ENCODE data around the gene CATSPERB. TPM values are rescaled to one million over a fixed set of nuclear protein-coding genes. Genes with fewer than 3 reads are reported as not detected.
"Not testable (repeated sequence)": the region's sequence is repeated elsewhere in the genome, so short reads cannot be mapped to it uniquely, and the experiment has no call there.

CATSPERB gene, protein sequence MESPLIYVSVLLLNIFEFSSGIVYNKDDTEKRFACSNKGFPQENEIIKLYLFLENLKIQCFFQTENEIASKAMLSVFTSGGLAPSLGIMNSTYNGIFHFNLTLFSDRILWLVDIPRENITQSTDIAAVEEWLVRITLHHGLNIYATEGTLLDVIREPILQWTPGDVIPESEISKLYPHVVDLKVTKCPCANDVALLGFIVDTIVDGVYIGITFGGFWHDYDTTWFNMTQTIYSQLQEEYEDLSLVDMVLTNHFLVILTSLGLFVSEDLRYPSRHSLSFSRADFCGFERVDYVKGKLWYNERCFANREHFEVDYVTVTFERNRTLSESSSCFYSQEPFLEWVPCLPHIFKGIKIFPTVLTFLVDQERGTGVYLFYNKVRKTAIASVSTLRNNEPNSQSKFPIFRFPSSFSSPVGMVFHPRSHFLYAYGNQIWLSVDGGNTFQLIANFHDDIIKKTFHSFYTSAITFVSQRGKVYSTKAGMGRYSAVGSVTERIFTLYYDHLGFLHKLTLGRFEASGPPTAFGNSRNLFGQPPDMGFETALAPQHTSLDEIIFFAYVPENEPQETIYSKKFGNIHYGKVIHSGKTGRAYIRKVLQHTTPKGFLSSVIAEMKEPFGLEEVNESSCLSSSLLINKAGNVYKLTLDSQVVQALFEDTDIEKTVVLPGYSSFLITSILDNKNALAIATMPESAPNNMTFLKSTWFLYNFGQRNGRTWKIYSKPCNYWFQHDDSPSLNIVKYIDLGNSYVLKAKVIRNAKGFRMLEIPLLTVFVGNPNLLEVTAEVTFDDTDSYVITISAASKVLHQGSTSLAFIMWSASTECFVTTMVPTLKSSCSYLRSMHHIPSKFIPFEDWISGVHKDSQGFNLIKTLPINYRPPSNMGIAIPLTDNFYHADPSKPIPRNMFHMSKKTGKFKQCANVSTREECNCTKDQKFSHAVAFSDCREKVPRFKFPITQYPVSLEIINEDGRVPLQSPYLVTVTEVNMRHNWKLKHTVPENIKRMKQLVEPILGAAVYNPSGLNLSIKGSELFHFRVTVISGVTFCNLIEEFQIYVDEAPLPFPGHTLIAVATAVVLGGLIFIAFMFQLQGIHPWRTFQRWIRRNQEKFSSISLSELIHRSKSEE
- total RNA-seq (ENCODE audit: insufficient read depth, low replicate concordance) = 5.1 TPM

- DNase-seq (ENCODE audit: low spot score) = no peak
Measured at GRCh38 chr14:91731986-91732385, at the start of gene CATSPERB. Gene CATSPERB, minus strand, starts transcription at chr14:91732086. Its CDS starts 2,607 bp downstream, at chr14:91729479.

DNA sequence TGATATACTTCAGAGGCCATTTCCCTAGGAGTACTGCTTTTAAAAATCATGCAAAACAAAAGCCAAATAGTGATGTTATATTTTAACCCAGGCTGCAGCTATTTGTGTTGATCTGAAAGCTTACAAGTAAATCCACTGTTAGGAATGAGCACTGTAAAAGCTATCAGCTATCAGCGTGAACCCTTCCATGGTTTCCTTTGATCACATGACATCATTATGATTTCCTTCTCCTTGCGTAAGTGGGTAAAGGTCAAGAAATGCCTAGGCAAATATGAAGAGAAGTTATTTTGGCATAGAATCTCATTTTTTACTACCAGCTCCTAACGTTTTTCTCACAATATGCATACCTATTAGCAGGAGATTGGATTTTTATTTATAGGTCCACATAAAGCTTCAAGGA lies 48.6 kb upstream of the CATSPERB start:
- DNase-seq (ENCODE audit: low spot score) = no peak

DNA sequence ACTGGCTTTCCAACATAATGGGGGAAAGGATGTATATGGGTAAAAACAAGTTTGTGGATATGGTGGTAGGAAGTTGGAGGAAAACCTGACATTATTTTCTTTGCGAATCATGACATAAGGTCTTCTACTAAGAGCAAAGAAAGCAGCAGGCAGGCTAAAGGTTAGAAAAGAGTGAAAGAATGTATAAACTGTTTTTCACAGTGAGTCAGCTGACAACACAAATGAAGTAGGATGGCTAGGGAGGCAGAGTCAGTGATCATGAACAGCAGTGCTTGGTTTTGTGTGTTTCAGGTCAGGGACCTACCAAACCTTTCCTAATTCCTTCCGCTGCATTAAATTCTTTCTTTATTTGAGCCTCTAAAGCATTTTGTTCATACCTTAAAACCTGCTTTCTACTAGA lies 46.3 kb upstream of the CATSPERB start:
- no peak for DNase-seq (ENCODE audit: low spot score)

GRCh38 chr14:91774140-91775096 lies 42.5 kb upstream of the CATSPERB start:
- DNase-seq (ENCODE audit: low spot score) = no peak

DNA sequence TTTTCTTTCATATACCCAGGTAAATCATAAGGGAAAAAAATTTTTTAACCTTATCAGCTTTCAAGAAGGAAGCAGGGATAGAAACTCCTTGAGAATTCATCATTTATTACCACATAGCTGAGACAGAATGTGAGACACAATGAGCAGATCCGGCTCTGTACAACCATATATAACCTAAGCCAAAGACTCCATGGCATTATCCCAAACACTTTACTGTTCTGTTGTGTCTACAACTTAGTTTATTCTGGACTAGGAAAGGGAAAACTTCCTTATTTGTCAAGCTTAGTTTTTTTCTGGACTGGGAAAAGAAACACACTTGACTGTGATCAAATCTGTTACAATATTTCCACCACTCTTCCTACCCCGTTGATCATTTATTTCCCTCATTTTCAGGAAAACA lies 38.3 kb upstream of the CATSPERB start:
- no peak for DNase-seq (ENCODE audit: low spot score)

DNA sequence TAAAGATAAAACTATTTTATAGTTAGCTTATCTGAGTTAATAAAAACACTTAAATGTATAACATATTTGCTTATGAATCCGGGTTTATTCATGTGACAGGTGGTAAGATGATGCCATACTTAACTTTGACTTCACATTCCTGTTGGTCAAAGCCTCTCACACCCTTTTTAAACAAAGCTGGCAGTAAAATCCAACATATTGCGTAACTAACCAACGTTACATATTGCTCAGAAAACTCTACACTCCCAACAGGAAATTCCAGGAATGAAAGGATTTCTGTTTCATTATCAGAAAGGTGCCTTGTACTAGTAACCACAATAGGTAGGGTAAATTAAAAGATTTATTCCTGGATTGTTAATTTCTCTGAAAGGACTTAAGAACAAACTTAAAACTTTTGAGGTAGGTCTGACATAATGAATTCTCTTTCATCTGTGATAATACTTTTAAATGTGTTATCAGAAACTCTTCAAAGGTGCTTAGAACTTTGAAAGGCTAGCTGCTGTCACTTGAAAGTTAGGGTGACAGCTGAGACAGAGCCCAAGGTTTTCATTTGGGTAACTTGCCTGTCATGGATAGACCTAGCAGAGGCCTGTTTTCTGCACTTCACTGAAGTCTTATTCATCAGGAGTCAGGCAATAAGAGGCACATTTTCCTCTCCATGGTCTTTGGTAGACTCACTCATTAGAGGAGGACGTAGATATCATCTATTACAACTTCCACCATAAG lies 23.8 kb upstream of the CATSPERB start:
- no peak for DNase-seq (ENCODE audit: low spot score)

GRCh38 chr14:91754819-91755218 lies 22.9 kb upstream of the CATSPERB start:
- no peak for DNase-seq (ENCODE audit: low spot score)

DNA sequence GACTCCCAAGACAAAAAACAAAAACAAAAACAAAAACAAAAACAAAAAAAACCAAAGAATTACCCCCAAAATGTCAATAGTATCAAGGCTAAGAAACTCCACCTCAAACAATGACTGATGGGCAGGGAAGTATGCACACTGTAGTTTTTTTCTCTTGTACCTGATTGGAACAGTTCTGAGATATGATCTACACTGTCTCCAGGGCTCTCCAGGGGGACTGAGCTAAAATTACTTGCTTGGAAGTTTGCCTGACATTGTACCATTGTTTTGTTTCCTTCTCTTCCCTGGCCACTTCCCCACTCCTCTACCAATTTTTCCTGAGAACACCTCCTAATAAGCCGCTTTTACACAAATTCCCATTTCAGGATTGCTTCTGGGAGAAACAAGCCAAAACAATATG lies 22.3 kb upstream of the CATSPERB start:
- DNase-seq (ENCODE audit: low spot score) = no peak

GRCh38 chr14:91753501-91754128 lies 21.7 kb upstream of the CATSPERB start:
- DNase-seq (ENCODE audit: low spot score) = no peak

GRCh38 chr14:91752961-91753360 lies 21.1 kb upstream of the CATSPERB start:
- no peak for DNase-seq (ENCODE audit: low spot score)

GRCh38 chr14:91751719-91752118 lies 19.8 kb upstream of the CATSPERB start:
- no peak for DNase-seq (ENCODE audit: low spot score)

DNA sequence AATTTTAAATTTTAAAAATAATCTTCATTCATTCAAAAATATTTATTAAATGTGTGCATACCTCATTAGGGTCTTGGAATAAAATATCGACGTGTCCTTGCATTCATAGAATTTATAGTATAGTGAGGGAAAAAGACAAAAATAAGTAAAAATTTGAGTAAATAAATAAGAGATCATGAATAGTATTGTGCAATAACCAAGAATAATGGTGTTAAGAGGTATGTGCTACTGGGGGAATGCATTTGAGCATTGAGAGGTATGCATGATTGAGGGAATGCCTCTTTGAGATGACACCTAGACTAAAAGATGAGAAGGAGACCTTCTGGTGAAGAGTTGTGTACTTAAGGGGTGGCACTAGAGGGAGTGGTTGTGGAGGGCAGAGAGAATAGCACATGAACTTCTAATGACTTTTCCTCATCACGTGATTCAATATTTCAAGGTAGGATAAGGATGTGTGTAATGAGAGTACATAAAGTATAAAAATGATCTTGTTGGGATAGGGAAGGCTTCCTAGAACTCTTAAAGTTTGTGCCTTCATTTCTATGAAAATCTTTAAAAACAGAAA lies 18.8 kb upstream of the CATSPERB start:
- no peak for DNase-seq (ENCODE audit: low spot score)

GRCh38 chr14:91749868-91750267 lies 18.0 kb upstream of the CATSPERB start:
- no peak for DNase-seq (ENCODE audit: low spot score)

- no peak for DNase-seq (ENCODE audit: low spot score)
Measured at GRCh38 chr14:91748049-91748448, 16.2 kb upstream of the CATSPERB start.

DNA sequence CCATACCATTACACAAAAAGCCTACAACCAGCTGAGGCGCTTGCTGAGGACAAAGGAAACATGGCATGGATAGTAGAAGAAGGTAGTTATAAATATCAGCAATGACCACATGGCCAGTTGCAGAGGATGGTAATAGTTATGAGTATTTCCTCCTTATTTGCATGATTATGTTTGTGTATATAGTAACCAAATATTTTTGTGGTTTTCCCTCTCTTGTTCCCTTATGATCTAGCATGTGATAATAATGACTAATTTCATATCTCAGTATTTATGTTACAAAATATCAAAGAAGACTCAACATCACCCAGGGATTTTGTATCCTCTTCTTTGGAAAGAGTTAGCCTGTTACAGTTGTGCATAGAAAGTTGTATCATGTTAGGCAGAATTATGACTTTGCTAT lies 13.5 kb upstream of the CATSPERB start:
- no peak for DNase-seq (ENCODE audit: low spot score)

DNA sequence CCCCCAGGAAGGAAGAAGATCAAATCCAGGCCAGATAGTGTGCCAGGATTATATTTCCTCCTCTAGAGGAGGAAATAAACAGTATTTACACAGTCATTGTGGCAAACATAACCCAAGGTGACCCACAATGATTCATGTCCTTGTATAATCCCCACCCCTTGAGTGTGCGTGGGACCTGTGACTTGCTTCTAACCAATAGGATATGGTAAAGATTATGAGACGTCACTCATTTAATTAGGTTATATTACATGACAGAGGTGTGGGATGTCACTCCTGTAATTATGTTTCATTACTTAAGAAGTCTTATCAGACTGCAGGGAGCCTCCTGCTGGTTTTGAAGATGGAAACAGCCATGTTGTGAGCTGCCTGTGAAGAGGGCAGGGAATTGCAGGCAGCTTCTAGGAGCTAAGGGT lies 12.2 kb upstream of the CATSPERB start:
- DNase-seq (ENCODE audit: low spot score) = no peak

DNA sequence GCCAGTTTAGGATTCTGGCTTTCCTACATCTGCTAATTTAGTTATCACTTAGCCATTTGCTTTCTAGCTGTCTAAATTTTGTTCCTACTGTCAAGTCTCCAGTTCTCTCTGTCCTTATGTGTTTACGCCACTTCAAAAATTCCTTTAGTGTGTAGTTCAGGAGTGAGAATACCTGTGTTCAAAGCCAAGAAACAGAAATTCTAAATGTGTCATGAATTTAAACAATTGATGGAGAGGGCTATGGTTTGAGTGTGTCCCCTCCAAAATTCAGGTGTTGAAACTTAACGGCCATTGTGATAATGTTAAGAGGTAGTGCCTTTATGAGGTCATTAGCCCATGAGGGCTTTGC lies 11.4 kb upstream of the CATSPERB start:
- DNase-seq (ENCODE audit: low spot score) = no peak

- peak; percentile 88 for DNase-seq (ENCODE audit: low spot score)
Measured at GRCh38 chr14:91742621-91743304, 10.9 kb upstream of the CATSPERB start.

DNA sequence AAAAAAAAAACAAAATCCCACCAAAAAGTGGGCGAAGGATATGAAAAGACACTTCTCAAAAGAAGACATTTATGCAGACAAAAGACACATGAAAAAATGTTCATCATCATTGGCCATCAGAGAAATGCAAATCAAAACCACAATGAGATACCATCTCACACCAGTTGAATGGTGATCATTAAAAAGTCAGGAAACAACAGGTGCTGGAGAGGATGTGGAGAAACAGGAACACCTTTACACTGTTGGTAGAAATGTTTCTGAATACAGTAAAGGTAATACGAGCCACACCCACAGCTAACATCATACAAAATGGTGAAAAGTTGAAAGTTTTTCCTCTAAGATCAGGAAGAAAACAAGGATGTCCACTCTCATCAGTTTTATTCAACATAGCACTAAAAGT lies 8.0 kb upstream of the CATSPERB start:
- DNase-seq (ENCODE audit: low spot score) = not testable (repeated sequence)

All from umbilical cord (tissue), 2 donors.